ENCODE data around the gene NKRF.

DNA sequence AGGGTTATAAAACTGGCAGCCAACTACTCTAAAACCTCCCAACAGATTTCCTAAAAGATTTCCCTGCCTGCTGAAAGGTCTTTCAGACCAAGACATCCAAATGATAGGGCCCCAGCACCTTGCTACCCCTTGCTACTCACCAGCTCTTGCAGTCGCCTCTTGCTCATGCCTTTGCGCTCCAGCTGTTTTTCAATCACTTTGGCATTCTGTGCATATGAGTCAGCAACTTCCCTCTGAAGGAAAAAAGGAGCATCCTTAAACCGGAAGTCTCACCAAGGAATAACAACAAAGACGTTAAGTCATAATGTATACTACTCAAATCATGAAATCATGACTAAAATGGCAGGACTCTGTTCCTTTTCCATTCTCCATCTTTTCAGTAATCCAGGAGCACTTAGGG lies 65.0 kb downstream of the NKRF start:
- TF ChIP-seq, protein P1, sequence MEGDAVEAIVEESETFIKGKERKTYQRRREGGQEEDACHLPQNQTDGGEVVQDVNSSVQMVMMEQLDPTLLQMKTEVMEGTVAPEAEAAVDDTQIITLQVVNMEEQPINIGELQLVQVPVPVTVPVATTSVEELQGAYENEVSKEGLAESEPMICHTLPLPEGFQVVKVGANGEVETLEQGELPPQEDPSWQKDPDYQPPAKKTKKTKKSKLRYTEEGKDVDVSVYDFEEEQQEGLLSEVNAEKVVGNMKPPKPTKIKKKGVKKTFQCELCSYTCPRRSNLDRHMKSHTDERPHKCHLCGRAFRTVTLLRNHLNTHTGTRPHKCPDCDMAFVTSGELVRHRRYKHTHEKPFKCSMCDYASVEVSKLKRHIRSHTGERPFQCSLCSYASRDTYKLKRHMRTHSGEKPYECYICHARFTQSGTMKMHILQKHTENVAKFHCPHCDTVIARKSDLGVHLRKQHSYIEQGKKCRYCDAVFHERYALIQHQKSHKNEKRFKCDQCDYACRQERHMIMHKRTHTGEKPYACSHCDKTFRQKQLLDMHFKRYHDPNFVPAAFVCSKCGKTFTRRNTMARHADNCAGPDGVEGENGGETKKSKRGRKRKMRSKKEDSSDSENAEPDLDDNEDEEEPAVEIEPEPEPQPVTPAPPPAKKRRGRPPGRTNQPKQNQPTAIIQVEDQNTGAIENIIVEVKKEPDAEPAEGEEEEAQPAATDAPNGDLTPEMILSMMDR (IDR thresholded peaks at IDR 0.05) = no peak
- TF ChIP-seq POLR2A (IDR thresholded peaks at IDR 0.05) = no peak

Data from Peyer's patch (tissue), 4 donors.